Liver (tissue), 3 donors: ENCODE data around the gene THADA.
A peak's percentile ranks its signal among the peaks of the same experiment; 100 is the strongest.

Experiments
- CTCF ChIP-seq: fragments of 150-350 bp; IDR thresholded peaks from 2 replicates; pipeline ENCODE4 v1.5.1; 2017; ENCODE audit warnings: improper control_type of control experiment, low read depth, low read length; ENCODE audit not compliant: missing input control
- GABPA ChIP-seq, 2 donors: IDR thresholded peaks in 1 of 2; conservative IDR thresholded peaks in 1 of 2; 2 replicates each; pipeline ENCODE4 v1.6.1; 2016; ENCODE audit warnings: antibody characterized with exemption in 2 of 2, mild to moderate bottlenecking in 1 of 2, moderate library complexity in 1 of 2
- HNF4G ChIP-seq: IDR thresholded peaks from 2 replicates; pipeline ENCODE4 v1.6.1; 2016; ENCODE audit warnings: antibody characterized with exemption
- JUND ChIP-seq, 2 donors: IDR thresholded peaks; 2 replicates each; pipeline ENCODE4 v1.6.1; 2016; ENCODE audit warnings: antibody characterized with exemption in 2 of 2
- MAX ChIP-seq: IDR thresholded peaks from 2 replicates; pipeline ENCODE4 v1.6.1; 2016; ENCODE audit warnings: antibody characterized with exemption
- RAD21 ChIP-seq, 2 donors: IDR thresholded peaks; 2 replicates each; pipeline ENCODE4 v1.6.1; 2016; ENCODE audit warnings: antibody characterized with exemption in 2 of 2, mild to moderate bottlenecking in 2 of 2
- REST ChIP-seq: IDR thresholded peaks from 2 replicates; pipeline ENCODE4 v1.6.1; 2016; ENCODE audit warnings: antibody characterized with exemption, mild to moderate bottlenecking
- donor health status: healthy.
- donor health status: healthy.

- TF ChIP-seq HNF4G = no peak
- TF ChIP-seq CTCF = no peak
- TF ChIP-seq JUND (IDR thresholded peaks at IDR 0.05) = peak; percentile 99 to 100
- peak; percentile 49 for TF ChIP-seq REST
- peak; percentile 59 to 61 for TF ChIP-seq RAD21 (IDR thresholded peaks at IDR 0.05)
- peak; percentile 73 for TF ChIP-seq MAX
- peak in 1 of 2 donors; percentile 29 for TF ChIP-seq GABPA (IDR thresholded peaks at IDR 0.05 in 1 of 2, conservative IDR thresholded peaks at IDR 0.05 in 1 of 2)
These were observed 301.8 kb downstream of the THADA start for GRCh38 chr2:43293744-43294695.
